ENCODE data around the gene DXO. TPM values are rescaled to one million over a fixed set of nuclear protein-coding genes. Genes with fewer than 3 reads are reported as not detected.

The DXO gene
- polyA plus RNA-seq, 1 donor (not counting 4 experiments of a cell fraction or from before 2014, with no cell fraction given): 7.0 TPM

DNA sequence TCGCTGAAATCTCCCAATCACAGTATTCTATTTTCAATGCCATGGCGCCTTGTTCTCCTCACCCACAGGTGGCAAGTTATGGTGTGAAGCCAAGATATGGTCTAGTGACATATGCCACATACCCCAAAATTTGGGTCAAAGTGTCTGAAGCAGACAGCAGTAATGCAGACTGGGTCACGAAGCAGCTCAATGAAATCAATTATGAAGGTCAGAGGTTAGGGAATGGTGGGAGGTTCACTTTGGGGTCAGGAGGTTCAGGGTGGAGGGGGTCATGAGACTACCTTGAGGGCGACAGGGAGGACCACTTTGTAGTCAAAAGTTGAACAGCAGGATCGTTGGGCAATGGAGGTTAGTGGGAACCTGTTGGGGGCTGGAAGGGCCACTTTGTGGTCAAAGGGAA, 23.6 kb downstream of the DXO start:
- no peak overlapping the region for H3K4me2 ChIP-seq (ENCODE audit: control insufficient read depth, extremely low read depth, insufficient read depth, low read depth, low read length)
- dilution Hi-C loops (cut with MboI; ENCODE audit: extremely low pct_ligation_motif_present, low sequenced_read_pairs): no loop called here

GRCh38 chr6:31947864-31948263, 24.1 kb downstream of the DXO start:
- Histone ChIP-seq H3K27me3 (ENCODE audit: control insufficient read depth, extremely low read depth, insufficient read depth, low read length) (peaks cover 5% of the 10 kb centered on the region), H3K36me3 (ENCODE audit: control insufficient read depth in 2 of 2, extremely low read depth in 1 of 2, insufficient read depth in 2 of 2, low read length in 2 of 2) (peaks cover 8 to 16% of the 10 kb centered on the region in 2 experiments), H3K79me2 (ENCODE audit: control insufficient read depth, insufficient read depth, low read length) (no peaks in the 10 kb centered on the region), H3K4me3 (ENCODE audit: control insufficient read depth in 2 of 3, extremely low read depth in 1 of 3, insufficient read depth in 2 of 3, low read depth in 1 of 3, low read length in 3 of 3) (no peak overlapping the region), H2AFZ (ENCODE audit: control insufficient read depth, low read length) (no peak overlapping the region), H3K9me3 (ENCODE audit: control insufficient read depth, low read depth, low read length) (no peaks in the 10 kb centered on the region), H4K20me1 (ENCODE audit: control insufficient read depth, extremely low read depth, insufficient read depth, low read length) (no peaks in the 10 kb centered on the region), H3K4me1 (ENCODE audit: control insufficient read depth, extremely low read depth, insufficient read depth, low read length) (peaks cover 21% of the 10 kb centered on the region), H3K4me2 (ENCODE audit: control insufficient read depth, extremely low read depth, insufficient read depth, low read depth, low read length) (no peak overlapping the region), H3K27ac (ENCODE audit: control insufficient read depth, insufficient read depth, low read length) (no peak overlapping the region), H3K9ac (ENCODE audit: control insufficient read depth, extremely low read depth, insufficient read depth, low read length) (no peak overlapping the region), H3K9me1 (ENCODE audit: control insufficient read depth, extremely low read depth, insufficient read depth, low read length) (no peaks in the 10 kb centered on the region)
- DNase-seq (ENCODE audit: low read depth, low spot score) (no peak), FAIRE-seq (no peak)
- dilution Hi-C loops (cut with MboI; ENCODE audit: extremely low pct_ligation_motif_present, low sequenced_read_pairs): no loop called here
- TF ChIP-seq, protein P1, sequence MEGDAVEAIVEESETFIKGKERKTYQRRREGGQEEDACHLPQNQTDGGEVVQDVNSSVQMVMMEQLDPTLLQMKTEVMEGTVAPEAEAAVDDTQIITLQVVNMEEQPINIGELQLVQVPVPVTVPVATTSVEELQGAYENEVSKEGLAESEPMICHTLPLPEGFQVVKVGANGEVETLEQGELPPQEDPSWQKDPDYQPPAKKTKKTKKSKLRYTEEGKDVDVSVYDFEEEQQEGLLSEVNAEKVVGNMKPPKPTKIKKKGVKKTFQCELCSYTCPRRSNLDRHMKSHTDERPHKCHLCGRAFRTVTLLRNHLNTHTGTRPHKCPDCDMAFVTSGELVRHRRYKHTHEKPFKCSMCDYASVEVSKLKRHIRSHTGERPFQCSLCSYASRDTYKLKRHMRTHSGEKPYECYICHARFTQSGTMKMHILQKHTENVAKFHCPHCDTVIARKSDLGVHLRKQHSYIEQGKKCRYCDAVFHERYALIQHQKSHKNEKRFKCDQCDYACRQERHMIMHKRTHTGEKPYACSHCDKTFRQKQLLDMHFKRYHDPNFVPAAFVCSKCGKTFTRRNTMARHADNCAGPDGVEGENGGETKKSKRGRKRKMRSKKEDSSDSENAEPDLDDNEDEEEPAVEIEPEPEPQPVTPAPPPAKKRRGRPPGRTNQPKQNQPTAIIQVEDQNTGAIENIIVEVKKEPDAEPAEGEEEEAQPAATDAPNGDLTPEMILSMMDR (optimal IDR thresholded peaks at IDR 0.05 in 1 of 3, IDR thresholded peaks at IDR 0.05 in 1 of 3, conservative IDR thresholded peaks at IDR 0.05 in 1 of 3; ENCODE audit: extremely low read depth in 1 of 3, insufficient read depth in 2 of 3, low read length in 3 of 3): no peak
- TF ChIP-seq EZH2 (IDR thresholded peaks at IDR 0.05; ENCODE audit: low read length): no peak

More for the DNA sequence above, 23.6 kb downstream of the DXO start:
- no peak for DNase-seq (ENCODE audit: low read depth, low spot score)
- Histone ChIP-seq H2AFZ (ENCODE audit: control insufficient read depth, low read length) (no peak overlapping the region), H3K27ac (ENCODE audit: control insufficient read depth, insufficient read depth, low read length) (no peak overlapping the region), H3K4me1 (ENCODE audit: control insufficient read depth, extremely low read depth, insufficient read depth, low read length) (peaks cover 21% of the 10 kb centered on the region), H3K4me3 (ENCODE audit: control insufficient read depth in 2 of 3, extremely low read depth in 1 of 3, insufficient read depth in 2 of 3, low read depth in 1 of 3, low read length in 3 of 3) (no peak overlapping the region), H3K9ac (ENCODE audit: control insufficient read depth, extremely low read depth, insufficient read depth, low read length) (no peak overlapping the region), H3K36me3 (ENCODE audit: control insufficient read depth in 2 of 2, extremely low read depth in 1 of 2, insufficient read depth in 2 of 2, low read length in 2 of 2) (peaks cover 13 to 18% of the 10 kb centered on the region in 2 experiments), H4K20me1 (ENCODE audit: control insufficient read depth, extremely low read depth, insufficient read depth, low read length) (no peaks in the 10 kb centered on the region), H3K27me3 (ENCODE audit: control insufficient read depth, extremely low read depth, insufficient read depth, low read length) (peaks cover 1% of the 10 kb centered on the region), H3K9me3 (ENCODE audit: control insufficient read depth, low read depth, low read length) (no peaks in the 10 kb centered on the region), H3K9me1 (ENCODE audit: control insufficient read depth, extremely low read depth, insufficient read depth, low read length) (no peaks in the 10 kb centered on the region), H3K79me2 (ENCODE audit: control insufficient read depth, insufficient read depth, low read length) (no peaks in the 10 kb centered on the region)
- FAIRE-seq: no peak
- TF ChIP-seq, protein P1 (optimal IDR thresholded peaks at IDR 0.05 in 1 of 3, IDR thresholded peaks at IDR 0.05 in 1 of 3, conservative IDR thresholded peaks at IDR 0.05 in 1 of 3; ENCODE audit: extremely low read depth in 1 of 3, insufficient read depth in 2 of 3, low read length in 3 of 3): no peak

Data from keratinocyte (primary cell).